GM06990 (cell line): ENCODE data around the gene HRC.

Source experiments
- DNase-seq: peaks from one replicate; pipeline ENCODE4 v3.0.0-alpha.2; 2011; ENCODE audit not compliant: insufficient read length; ENCODE audit errors: extremely low read depth
- H3K27me3 ChIP-seq: replicated peaks from 2 replicates; pipeline ENCODE4 v1.6.0; 2011; ENCODE audit warnings: low read length; ENCODE audit not compliant: control insufficient read depth, insufficient read depth
- H3K36me3 ChIP-seq: 2 replicates; pipeline ENCODE4 v1.5.1; 2011; ENCODE audit warnings: low read length; ENCODE audit not compliant: control insufficient read depth, insufficient read depth
- H3K4me3 ChIP-seq: replicated peaks from 2 replicates; pipeline ENCODE4 v1.5.1; 2011; ENCODE audit warnings: low read depth, mild to moderate bottlenecking, control low read depth, low read length
- CTCF ChIP-seq: IDR thresholded peaks from 2 replicates; pipeline ENCODE4 v1.5.1; 2011; ENCODE audit warnings: low read length, control low read depth, mild to moderate bottlenecking, inconsistent platforms; ENCODE audit not compliant: insufficient read depth, poor library complexity, severe bottlenecking

Gene HRC

DNA sequence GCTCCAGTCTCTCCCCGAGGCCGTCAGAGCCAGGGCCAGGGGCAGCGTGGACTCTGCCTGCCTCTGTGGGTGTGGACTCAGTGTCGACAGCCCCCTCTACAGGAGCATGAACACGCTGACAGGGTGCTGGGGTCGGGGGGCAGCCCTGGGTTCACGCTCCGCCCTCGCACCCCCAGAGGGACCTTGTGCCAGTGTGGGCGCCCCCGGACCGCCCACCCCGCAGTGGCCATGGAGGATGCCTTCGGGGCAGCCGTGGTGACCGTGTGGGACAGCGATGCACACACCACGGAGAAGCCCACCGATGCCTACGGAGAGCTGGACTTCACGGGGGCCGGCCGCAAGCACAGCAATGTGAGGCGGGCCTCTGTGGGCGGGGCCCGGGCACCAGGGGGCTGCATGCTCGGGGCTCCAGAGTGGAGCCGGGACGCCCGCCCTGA lies 10.7 kb upstream of the HRC start:
- Histone ChIP-seq H3K36me3 (no peaks in the 10 kb centered on the region), H3K4me3 (no peak overlapping the region), H3K27me3 (peaks cover 2% of the 10 kb centered on the region; the same call in 1 of the 2 replicates)
- no peak for TF ChIP-seq CTCF
- no peak for DNase-seq

DNA sequence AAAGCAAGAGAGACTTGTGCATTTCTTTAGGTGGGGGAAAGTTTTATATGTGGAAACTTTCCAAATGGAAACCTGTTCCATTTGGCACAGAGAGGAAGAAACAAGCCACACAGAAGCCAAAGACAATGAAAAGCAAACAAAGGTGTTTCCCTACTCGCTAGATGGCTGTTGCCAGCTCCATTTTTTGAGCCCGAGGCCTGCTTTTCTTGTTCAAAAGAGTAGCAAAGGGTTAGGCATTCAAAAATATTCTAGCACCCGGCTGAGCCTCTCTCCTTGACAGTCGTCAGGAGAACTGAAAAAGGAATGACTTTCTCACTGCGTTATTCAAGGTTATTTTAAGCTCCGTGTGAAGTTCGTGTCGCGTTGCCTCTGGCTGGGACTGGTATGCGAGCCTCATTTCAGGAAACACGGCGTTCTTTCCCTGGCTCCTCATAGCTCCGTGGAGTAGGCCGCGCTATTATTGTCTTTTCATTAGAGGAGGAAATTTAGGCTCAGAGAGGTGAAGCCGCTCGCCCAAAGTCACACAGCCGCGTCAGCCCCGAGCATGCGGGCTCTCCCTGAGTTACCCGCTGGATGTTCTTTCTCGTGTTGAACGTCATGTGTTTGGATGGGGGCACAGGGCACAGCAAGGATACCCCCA lies 10.0 kb upstream of the HRC start:
- DNase-seq: no peak
- no peaks in the 10 kb centered on the region for H3K36me3 ChIP-seq
- no peak overlapping the region for H3K4me3 ChIP-seq
- peaks cover 2% of the 10 kb centered on the region; the same call in 1 of the 2 replicates for H3K27me3 ChIP-seq
- no peak for TF ChIP-seq CTCF

GRCh38 chr19:49161987-49162386 lies 6.8 kb upstream of the HRC start:
- no peak overlapping the region for H3K4me3 ChIP-seq
- no peak for DNase-seq
- peaks cover 4% of the 10 kb centered on the region for H3K27me3 ChIP-seq
- H3K36me3 ChIP-seq: no peaks in the 10 kb centered on the region
- TF ChIP-seq CTCF: no peak

DNA sequence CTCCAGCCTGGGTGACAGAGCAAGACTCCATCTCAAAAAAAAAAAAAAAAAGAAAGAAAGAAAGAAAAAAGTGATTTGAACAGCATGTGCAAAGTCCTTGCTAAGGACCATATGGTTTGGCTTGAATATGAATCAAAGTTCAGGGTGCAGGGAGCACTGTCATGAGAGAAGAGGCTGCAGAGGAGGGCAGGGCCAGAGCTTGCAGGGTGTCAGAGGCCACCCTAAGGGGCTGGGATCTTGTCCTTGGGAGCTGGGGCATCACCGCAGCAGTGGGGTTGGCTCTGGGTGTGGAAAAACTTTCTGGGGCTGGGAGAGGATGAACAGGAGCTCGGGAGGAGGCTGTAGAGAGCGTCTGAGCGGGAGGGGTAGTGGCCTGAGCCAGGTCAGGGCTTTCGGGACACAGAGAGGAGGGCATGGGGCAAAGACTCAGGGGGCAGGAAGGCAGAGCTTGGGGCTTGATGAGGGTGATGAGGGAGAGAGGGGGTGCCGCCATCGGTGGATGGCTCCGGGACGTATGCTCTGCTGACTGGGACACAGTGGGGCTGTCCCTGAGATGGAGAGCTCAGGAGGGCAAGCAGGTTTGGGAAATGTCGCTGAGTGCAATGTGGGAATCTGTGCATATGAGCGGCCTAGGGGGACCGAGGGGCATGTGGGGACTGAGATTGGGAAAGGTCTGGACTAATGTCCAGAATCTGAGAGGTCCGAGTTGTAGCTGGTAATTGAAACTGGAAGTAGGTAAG lies 5.4 kb upstream of the HRC start:
- TF ChIP-seq CTCF: no peak

DNA sequence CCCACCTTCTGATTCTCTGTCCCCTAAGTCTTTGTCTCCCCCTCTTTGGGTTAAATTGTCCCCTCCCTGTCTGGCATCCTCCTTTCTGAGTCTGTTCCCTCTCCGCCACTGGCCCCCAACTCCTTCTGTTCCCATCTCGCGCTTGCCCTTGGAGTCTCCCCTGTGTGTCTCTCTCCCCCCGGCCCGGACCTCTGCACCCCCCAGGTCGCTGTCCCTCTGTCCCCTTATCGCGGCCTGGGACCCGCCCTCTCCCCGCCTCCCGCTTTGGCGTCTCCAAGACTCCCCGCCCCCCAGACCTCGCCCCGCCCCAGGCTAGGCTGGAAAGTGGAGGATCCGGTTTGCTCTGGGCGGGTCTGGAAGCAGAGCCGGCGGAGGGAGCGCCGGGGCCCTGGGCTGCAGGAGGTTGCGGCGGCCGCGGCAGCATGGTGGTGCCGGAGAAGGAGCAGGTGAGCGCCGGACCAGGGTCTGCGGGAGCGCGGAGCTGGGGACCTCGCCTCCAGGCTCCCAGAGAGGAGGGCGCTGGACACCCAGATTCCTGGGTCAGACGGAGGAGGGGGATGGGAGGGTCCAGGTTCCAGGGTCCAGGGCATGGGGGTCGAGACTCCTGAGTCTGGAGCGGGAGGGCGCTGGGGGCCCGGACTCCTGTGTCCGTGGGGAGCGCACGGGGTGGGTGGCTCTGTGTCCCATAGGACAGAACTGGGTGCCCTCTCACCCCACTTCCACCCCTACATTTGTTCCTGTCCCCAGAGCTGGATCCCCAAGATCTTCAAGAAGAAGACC lies 2.4 kb upstream of the HRC start, which contains the start of gene TRPM4:
Gene TRPM4, plus strand, starts transcription at position 348 of the 780 bp plus-strand sequence. Its CDS starts 75 bp downstream, at position 423.
- DNase-seq: no peak
- H3K36me3 ChIP-seq: no peaks in the 10 kb centered on the region
- TF ChIP-seq CTCF: no peak
- H3K27me3 ChIP-seq: peaks cover 3% of the 10 kb centered on the region
- no peak within 1 kb of the TSS for H3K4me3 ChIP-seq

More for the DNA sequence above, 5.4 kb upstream of the HRC start:
- H3K27me3 ChIP-seq: peaks cover 4% of the 10 kb centered on the region
- H3K4me3 ChIP-seq: no peak overlapping the region
- DNase-seq: no peak
- no peaks in the 10 kb centered on the region for H3K36me3 ChIP-seq
